ENCODE data around the gene TAX1BP3.

Gene TAX1BP3

GRCh38 chr17:3636908-3637373 is 31.4 kb downstream of the TAX1BP3 start (continued):
- TF ChIP-seq ZNF670 (tag by site-specific recombination; IDR thresholded peaks at IDR 0.05; ENCODE audit: low read depth) (no peak), ZNF362 (tag by site-specific recombination; IDR thresholded peaks at IDR 0.05) (no peak), BCL11B (tag by site-specific recombination; IDR thresholded peaks at IDR 0.05; ENCODE audit: low read depth) (0 out of 2 replicates have a peak, but pooled peaks have one; percentile 2), YY1 (tag by site-specific recombination; IDR thresholded peaks at IDR 0.05) (no peak)

GRCh38 chr17:3636154-3636907 is 32.0 kb downstream of the TAX1BP3 start, which contains the start of the genes CTNS and SHPK:
Gene CTNS, plus strand, starts transcription at chr17:3636760. Its CDS starts 3,447 bp downstream, at chr17:3640207.
Gene SHPK, minus strand, starts transcription at chr17:3636250. Its CDS starts 31 bp downstream, at chr17:3636219.
- ChIA-PET POLR2A (interaction anchor here (0.5 to 3.8 kb wide), 33 partner anchors 9 to 911 kb away, joined by 3 to 75 read pairs (median 4); partner anchors contain the start of genes EMC6, HASPIN, NCBP3 and TAX1BP3), CTCF (interaction anchor here (0.6 to 1.4 kb wide), 6 partner anchors 10 to 797 kb away, joined by 3 to 5 read pairs (median 4); no protein-coding TSS in a partner anchor)
- H3K36me3 ChIP-seq (ENCODE audit: control insufficient read depth in 2 of 2, insufficient read depth in 1 of 2, low read length in 2 of 2) = peaks cover 4 to 26% of the 10 kb centered on the region in 2 experiments; a peak in 2 of 3 replicates
- H3K4me1 ChIP-seq (ENCODE audit: control insufficient read depth, insufficient read depth, low read length) = peaks cover 2% of the 10 kb centered on the region
- no peaks in the 10 kb centered on the region for H3K9me3 ChIP-seq (ENCODE audit: control insufficient read depth, insufficient read depth, low read depth, low read length)
- H3K27ac ChIP-seq (ENCODE audit: extremely low read depth, low read depth, low read length) = peak within 1 kb of the TSS; percentile 83
- H3K4me3 ChIP-seq (ENCODE audit: low read depth, low read length) = peak within 1 kb of the TSS; percentile 96
- no peak for TF ChIP-seq ZNF768 (tag by site-specific recombination; IDR thresholded peaks at IDR 0.05)
- TF ChIP-seq YY2 (tag by site-specific recombination; IDR thresholded peaks at IDR 0.05) = peak; percentile 58; the same call in 1 of the 2 replicates
- peak; percentile 50; the same call in 1 of the 2 replicates for TF ChIP-seq ZNF639 (tag by site-specific recombination; IDR thresholded peaks at IDR 0.05)
- no peak for TF ChIP-seq ZNF223 (tag by site-specific recombination; IDR thresholded peaks at IDR 0.05)
- no peak for TF ChIP-seq EGR2 (tag by site-specific recombination; IDR thresholded peaks at IDR 0.05; ENCODE audit: low read depth)
- TF ChIP-seq ZNF692 (tag by site-specific recombination; IDR thresholded peaks at IDR 0.05) = peak; percentile 50
- no peak for TF ChIP-seq ZNF292 (tag by site-specific recombination; IDR thresholded peaks at IDR 0.05; ENCODE audit: borderline replicate concordance, low read depth)
- no peak for TF ChIP-seq ZNF473 (tag by site-specific recombination; IDR thresholded peaks at IDR 0.05)
- peak; percentile 93 for TF ChIP-seq ZNF335 (tag by site-specific recombination; conservative IDR thresholded peaks at IDR 0.05)
- TF ChIP-seq, protein P1, sequence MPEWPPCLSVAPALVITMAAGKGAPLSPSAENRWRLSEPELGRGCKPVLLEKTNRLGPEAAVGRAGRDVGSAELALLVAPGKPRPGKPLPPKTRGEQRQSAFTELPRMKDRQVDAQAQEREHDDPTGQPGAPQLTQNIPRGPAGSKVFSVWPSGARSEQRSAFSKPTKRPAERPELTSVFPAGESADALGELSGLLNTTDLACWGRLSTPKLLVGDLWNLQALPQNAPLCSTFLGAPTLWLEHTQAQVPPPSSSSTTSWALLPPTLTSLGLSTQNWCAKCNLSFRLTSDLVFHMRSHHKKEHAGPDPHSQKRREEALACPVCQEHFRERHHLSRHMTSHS (tag by site-specific recombination; IDR thresholded peaks at IDR 0.05) = no peak
- TF ChIP-seq ZBTB21 (tag by site-specific recombination; IDR thresholded peaks at IDR 0.05) = no peak
- TF ChIP-seq KLF8 (tag by site-specific recombination; IDR thresholded peaks at IDR 0.05) = peak; percentile 97
- TF ChIP-seq ZNF311 (tag by site-specific recombination; IDR thresholded peaks at IDR 0.05; ENCODE audit: borderline replicate concordance) = no peak
- no peak for TF ChIP-seq TCF7L2 (IDR thresholded peaks at IDR 0.05; ENCODE audit: borderline replicate concordance, low read depth, low read length)
- no peak for TF ChIP-seq OVOL3 (tag by site-specific recombination; IDR thresholded peaks at IDR 0.05)
- no peak for TF ChIP-seq ZNF701 (tag by site-specific recombination; IDR thresholded peaks at IDR 0.05)
- no peak for TF ChIP-seq ZNF580 (tag by site-specific recombination; IDR thresholded peaks at IDR 0.05)
- no peak for TF ChIP-seq ZNF37A (tag by site-specific recombination; IDR thresholded peaks at IDR 0.05)
- no peak for TF ChIP-seq WT1 (tag by site-specific recombination; IDR thresholded peaks at IDR 0.05)
- peak; percentile 74 for TF ChIP-seq ZNF777 (tag by site-specific recombination; IDR thresholded peaks at IDR 0.05; ENCODE audit: borderline replicate concordance)
- TF ChIP-seq, protein P2, sequence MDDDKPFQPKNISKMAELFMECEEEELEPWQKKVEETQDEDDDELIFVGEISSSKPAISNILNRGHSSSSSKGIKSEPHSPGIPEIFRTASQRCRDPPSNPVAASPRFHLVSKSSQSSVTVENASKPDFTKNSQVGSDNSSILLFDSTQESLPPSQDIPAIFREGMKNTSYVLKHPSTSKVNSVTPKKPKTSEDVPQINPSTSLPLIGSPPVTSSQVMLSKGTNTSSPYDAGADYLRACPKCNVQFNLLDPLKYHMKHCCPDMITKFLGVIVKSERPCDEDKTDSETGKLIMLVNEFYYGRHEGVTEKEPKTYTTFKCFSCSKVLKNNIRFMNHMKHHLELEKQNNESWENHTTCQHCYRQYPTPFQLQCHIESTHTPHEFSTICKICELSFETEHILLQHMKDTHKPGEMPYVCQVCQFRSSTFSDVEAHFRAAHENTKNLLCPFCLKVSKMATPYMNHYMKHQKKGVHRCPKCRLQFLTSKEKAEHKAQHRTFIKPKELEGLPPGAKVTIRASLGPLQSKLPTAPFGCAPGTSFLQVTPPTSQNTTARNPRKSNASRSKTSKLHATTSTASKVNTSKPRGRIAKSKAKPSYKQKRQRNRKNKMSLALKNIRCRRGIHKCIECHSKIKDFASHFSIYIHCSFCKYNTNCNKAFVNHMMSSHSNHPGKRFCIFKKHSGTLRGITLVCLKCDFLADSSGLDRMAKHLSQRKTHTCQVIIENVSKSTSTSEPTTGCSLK (tag by site-specific recombination; IDR thresholded peaks at IDR 0.05) = no peak
- 0 out of 2 replicates have a peak, but pooled peaks have one; percentile 31 for TF ChIP-seq SCRT2 (tag by site-specific recombination; IDR thresholded peaks at IDR 0.05)
- TF ChIP-seq ZNF248 (tag by site-specific recombination; IDR thresholded peaks at IDR 0.05) = no peak
- TF ChIP-seq ZFP3 (tag by site-specific recombination; IDR thresholded peaks at IDR 0.05; ENCODE audit: low read depth) = no peak

Measured in HEK293 (cell line).